AG08395 (cell line): ENCODE results near the gene EFCAB10.
"Not testable (repeated sequence)": the region's sequence is repeated elsewhere in the genome, so short reads cannot be mapped to it uniquely, and the experiment has no call there.

Experiments used
- DNase-seq: peaks from one replicate; pipeline ENCODE4 v3.0.0; 2012; ENCODE audit warnings: mixed read lengths, low spot score

EFCAB10 gene

GRCh38 chr7:105530546-105530945, 50.7 kb downstream of the EFCAB10 start:
- no peak for DNase-seq

- DNase-seq, result no peak
Measured at GRCh38 chr7:105530126-105530525, 51.2 kb downstream of the EFCAB10 start.

- not testable (repeated sequence) for DNase-seq
Measured at GRCh38 chr7:105527737-105528136, 53.6 kb downstream of the EFCAB10 start.

GRCh38 chr7:105524840-105525239, 56.5 kb downstream of the EFCAB10 start:
- DNase-seq, result no peak

- not testable (repeated sequence) for DNase-seq
Measured at GRCh38 chr7:105524423-105524822, 56.9 kb downstream of the EFCAB10 start.

- peak; percentile 96 for DNase-seq
Measured at GRCh38 chr7:105521717-105522463, 59.4 kb downstream of the EFCAB10 start, which contains the start of gene PUS7. TSS of gene PUS7 (minus strand) at chr7:105522271. CDS start at chr7:105508512, 13,759 bp downstream.

- peak; percentile 63 for DNase-seq
Measured at GRCh38 chr7:105521027-105521716, 60.1 kb downstream of the EFCAB10 start.

- DNase-seq, result not testable (repeated sequence)
Measured at GRCh38 chr7:105520620-105521019, 60.7 kb downstream of the EFCAB10 start.

GRCh38 chr7:105519353-105519752, 61.9 kb downstream of the EFCAB10 start:
- DNase-seq, result no peak

GRCh38 chr7:105515610-105516009, 65.7 kb downstream of the EFCAB10 start:
- DNase-seq, result not testable (repeated sequence)
